ENCODE measurements around the gene KCNQ4. TPM values are rescaled to one million over a fixed set of nuclear protein-coding genes. Genes with fewer than 3 reads are reported as not detected.

The KCNQ4 gene
- total and polyA plus RNA-seq, 2 experiments from 2014 or later: 1.3 to 3.0 TPM

DNA sequence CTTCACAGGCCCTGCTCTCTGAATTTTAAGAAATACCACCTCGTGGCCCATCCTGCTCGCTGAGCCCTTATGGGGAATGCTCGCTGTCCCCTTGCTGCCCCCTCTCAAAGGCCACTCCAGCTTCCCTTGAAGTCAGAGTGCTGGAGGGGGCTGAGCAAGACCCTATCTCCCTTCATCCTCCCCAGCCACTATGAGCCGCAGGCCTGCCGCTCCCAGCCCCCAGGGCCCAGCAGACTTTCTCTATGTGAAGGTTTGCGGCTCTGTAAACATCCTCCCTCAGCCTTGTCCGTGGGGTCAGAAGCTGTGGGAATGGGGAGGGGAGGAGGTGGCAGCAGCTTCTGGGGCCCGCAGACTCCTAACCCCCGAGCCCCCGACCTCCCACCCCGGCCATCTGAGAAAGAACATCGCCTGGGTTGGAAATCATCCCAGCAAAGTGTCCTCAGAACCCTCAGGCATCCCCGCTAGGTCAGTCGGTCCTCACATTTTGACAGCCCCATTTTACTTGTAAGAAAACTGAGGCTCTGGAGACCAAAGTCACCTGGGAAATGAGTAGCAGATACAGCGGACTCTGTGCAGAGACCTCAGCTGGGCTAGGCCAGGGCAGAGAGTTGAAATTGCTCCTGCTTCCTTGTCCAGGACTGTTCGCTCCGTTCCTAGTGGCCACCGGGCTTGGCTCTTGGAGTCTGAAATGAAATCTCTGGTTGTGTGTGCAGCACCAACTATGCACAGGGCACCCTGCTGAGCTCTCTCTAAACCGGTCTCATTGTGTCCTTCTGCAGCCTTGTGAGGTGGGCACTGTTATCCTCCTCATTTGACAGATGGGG, 4.4 kb downstream of the KCNQ4 start (continued):
- TF ChIP-seq, protein P1, sequence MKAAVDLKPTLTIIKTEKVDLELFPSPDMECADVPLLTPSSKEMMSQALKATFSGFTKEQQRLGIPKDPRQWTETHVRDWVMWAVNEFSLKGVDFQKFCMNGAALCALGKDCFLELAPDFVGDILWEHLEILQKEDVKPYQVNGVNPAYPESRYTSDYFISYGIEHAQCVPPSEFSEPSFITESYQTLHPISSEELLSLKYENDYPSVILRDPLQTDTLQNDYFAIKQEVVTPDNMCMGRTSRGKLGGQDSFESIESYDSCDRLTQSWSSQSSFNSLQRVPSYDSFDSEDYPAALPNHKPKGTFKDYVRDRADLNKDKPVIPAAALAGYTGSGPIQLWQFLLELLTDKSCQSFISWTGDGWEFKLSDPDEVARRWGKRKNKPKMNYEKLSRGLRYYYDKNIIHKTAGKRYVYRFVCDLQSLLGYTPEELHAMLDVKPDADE (IDR thresholded peaks at IDR 0.05): no peak
- TF ChIP-seq JUNB (IDR thresholded peaks at IDR 0.05; ENCODE audit: unreplicated experiment) (no peak), CREB1 (CRISPR knock-in tag; IDR thresholded peaks at IDR 0.05; ENCODE audit: low read depth) (no peak), ZNF114 (CRISPR knock-in tag; IDR thresholded peaks at IDR 0.05) (no peak), ZNF331 (CRISPR knock-in tag; IDR thresholded peaks at IDR 0.05; ENCODE audit: low read depth) (no peak), EZH2phosphoT487 (IDR thresholded peaks at IDR 0.05; ENCODE audit: unreplicated experiment) (no peak), STAT1 (IDR thresholded peaks at IDR 0.05; ENCODE audit: unreplicated experiment) (no peak), NANOG (IDR thresholded peaks at IDR 0.05; ENCODE audit: borderline replicate concordance) (no peak), EZH2 (IDR thresholded peaks at IDR 0.05; ENCODE audit: low read depth, unreplicated experiment) (no peak)
- TF ChIP-seq, protein P2, sequence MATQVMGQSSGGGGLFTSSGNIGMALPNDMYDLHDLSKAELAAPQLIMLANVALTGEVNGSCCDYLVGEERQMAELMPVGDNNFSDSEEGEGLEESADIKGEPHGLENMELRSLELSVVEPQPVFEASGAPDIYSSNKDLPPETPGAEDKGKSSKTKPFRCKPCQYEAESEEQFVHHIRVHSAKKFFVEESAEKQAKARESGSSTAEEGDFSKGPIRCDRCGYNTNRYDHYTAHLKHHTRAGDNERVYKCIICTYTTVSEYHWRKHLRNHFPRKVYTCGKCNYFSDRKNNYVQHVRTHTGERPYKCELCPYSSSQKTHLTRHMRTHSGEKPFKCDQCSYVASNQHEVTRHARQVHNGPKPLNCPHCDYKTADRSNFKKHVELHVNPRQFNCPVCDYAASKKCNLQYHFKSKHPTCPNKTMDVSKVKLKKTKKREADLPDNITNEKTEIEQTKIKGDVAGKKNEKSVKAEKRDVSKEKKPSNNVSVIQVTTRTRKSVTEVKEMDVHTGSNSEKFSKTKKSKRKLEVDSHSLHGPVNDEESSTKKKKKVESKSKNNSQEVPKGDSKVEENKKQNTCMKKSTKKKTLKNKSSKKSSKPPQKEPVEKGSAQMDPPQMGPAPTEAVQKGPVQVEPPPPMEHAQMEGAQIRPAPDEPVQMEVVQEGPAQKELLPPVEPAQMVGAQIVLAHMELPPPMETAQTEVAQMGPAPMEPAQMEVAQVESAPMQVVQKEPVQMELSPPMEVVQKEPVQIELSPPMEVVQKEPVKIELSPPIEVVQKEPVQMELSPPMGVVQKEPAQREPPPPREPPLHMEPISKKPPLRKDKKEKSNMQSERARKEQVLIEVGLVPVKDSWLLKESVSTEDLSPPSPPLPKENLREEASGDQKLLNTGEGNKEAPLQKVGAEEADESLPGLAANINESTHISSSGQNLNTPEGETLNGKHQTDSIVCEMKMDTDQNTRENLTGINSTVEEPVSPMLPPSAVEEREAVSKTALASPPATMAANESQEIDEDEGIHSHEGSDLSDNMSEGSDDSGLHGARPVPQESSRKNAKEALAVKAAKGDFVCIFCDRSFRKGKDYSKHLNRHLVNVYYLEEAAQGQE (IDR thresholded peaks at IDR 0.05; ENCODE audit: unreplicated experiment): no peak

DNA sequence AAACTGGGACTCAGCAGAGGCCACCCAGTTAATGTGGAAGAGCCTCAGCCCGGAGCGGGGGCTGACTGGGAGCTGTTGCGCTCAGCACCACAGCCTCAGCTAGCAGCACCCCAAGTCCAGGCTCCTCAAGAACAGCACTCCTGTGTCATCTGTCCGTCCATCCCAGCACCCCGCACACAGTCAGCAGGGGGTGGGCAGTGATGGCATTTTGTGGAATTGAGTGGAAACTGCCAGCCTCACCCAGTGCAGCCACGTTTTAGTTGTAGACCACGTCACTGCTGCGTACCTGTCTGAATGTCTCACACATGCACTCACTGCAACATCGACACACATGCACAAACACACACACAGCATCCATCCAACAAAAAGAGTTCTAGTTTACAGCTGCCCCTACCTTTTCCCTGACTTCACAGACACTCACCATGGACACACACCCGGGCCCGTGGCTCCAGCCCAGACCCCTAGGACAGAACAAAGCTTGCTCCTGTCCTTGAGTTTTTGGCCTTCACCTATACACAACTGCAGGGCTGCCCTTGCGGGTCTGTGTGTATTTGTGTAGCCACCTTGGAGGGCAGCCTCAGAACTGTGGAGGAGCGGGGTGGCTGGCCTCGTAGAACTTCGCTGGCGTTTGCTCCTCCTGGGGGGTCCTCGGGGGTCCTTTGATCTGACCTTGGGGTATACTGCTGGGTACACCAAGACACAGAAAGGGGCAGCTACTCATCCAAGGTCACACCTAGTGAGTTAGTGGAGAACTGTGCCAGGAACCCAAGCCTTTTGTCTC, 5.2 kb downstream of the KCNQ4 start:
- H3K4me3 Mint-ChIP-seq: no peak overlapping the region
- TF ChIP-seq ZNF331 (CRISPR knock-in tag; IDR thresholded peaks at IDR 0.05; ENCODE audit: low read depth) (no peak), EZH2phosphoT487 (IDR thresholded peaks at IDR 0.05; ENCODE audit: unreplicated experiment) (no peak), STAT1 (IDR thresholded peaks at IDR 0.05; ENCODE audit: unreplicated experiment) (no peak), CREB1 (CRISPR knock-in tag; IDR thresholded peaks at IDR 0.05; ENCODE audit: low read depth) (no peak), ZNF114 (CRISPR knock-in tag; IDR thresholded peaks at IDR 0.05) (no peak)
- TF ChIP-seq, protein P3, sequence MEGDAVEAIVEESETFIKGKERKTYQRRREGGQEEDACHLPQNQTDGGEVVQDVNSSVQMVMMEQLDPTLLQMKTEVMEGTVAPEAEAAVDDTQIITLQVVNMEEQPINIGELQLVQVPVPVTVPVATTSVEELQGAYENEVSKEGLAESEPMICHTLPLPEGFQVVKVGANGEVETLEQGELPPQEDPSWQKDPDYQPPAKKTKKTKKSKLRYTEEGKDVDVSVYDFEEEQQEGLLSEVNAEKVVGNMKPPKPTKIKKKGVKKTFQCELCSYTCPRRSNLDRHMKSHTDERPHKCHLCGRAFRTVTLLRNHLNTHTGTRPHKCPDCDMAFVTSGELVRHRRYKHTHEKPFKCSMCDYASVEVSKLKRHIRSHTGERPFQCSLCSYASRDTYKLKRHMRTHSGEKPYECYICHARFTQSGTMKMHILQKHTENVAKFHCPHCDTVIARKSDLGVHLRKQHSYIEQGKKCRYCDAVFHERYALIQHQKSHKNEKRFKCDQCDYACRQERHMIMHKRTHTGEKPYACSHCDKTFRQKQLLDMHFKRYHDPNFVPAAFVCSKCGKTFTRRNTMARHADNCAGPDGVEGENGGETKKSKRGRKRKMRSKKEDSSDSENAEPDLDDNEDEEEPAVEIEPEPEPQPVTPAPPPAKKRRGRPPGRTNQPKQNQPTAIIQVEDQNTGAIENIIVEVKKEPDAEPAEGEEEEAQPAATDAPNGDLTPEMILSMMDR (conservative IDR thresholded peaks at IDR 0.05; ENCODE audit: low read depth in 2 of 2): no peak

More for the DNA sequence above, 5.2 kb downstream of the KCNQ4 start:
- peaks cover 30% of the 10 kb centered on the region for H3K4me1 Mint-ChIP-seq
- DNase-seq (ENCODE audit: low spot score): no peak
- Histone ChIP-seq H3K4me2 (no peak overlapping the region), H3K79me2 (replicated peaks; ENCODE audit: insufficient read depth) (no peaks in the 10 kb centered on the region), H3K9me2 (ENCODE audit: insufficient read depth) (no peaks in the 10 kb centered on the region), H4K20me1 (replicated peaks; ENCODE audit: insufficient read depth) (no peaks in the 10 kb centered on the region), H3K4me3 (no peak overlapping the region), H3F3A (replicated peaks; ENCODE audit: low read depth) (no peaks in the 10 kb centered on the region), H3K36me3 (ENCODE audit: insufficient read depth) (no peaks in the 10 kb centered on the region), H3K4me1 (ENCODE audit: insufficient read depth) (peaks cover 4% of the 10 kb centered on the region; the same call in 1 of the 2 replicates), H3K27me3 (ENCODE audit: insufficient read depth) (peaks cover 23% of the 10 kb centered on the region), H2AFZ (no peak overlapping the region), H3K27ac (ENCODE audit: low read depth) (no peak overlapping the region)
- H3K36me3 Mint-ChIP-seq (ENCODE audit: low read depth): no peaks in the 10 kb centered on the region; the same call in 2 of the 3 replicates
- no peak for ATAC-seq
- H3K27me3 Mint-ChIP-seq (ENCODE audit: insufficient read depth, low read depth, poor library complexity): peaks cover 16% of the 10 kb centered on the region
- no peaks in the 10 kb centered on the region; the same call in 2 of the 3 replicates for H3K9me3 Mint-ChIP-seq
- H3K27ac Mint-ChIP-seq: no peak overlapping the region

All from GM23338 (cell line).